H9 (cell line): Measurements from ENCODE around the gene SLC2A3. TPM values are rescaled to one million over a fixed set of nuclear protein-coding genes. Genes with fewer than 3 reads are reported as not detected.

Experiments
- DNase-seq: peaks from one replicate; pipeline ENCODE4 v3.0.0-alpha.2; 2017
- H2AFZ ChIP-seq: one replicate; pipeline ENCODE4 v1.6.1; 2013; ENCODE audit warnings: mild to moderate bottlenecking, low read length, control low read depth, moderate library complexity
- H2AK5ac ChIP-seq: 2 replicates; pipeline ENCODE4 v1.6.1; 2013; ENCODE audit warnings: low read length, control low read depth, mixed read lengths; ENCODE audit not compliant: insufficient read length
- H2BK120ac ChIP-seq: one replicate; pipeline ENCODE4 v1.6.1; 2013; ENCODE audit warnings: low read depth, mild to moderate bottlenecking, low read length, control low read depth, inconsistent platforms; ENCODE audit not compliant: poor library complexity, severe bottlenecking
- H2BK12ac ChIP-seq: 2 replicates; pipeline ENCODE4 v1.6.1; 2013; ENCODE audit warnings: low read length, control low read depth, mixed read lengths, low read depth; ENCODE audit not compliant: insufficient read length
- H2BK15ac ChIP-seq: 2 replicates; pipeline ENCODE4 v1.6.1; 2013; ENCODE audit warnings: low read depth, low read length, control low read depth
- H2BK20ac ChIP-seq: one replicate; pipeline ENCODE4 v1.6.1; 2013; ENCODE audit warnings: low read depth, mild to moderate bottlenecking, low read length, control low read depth, inconsistent platforms; ENCODE audit not compliant: poor library complexity, severe bottlenecking
- H2BK5ac ChIP-seq: 2 replicates; pipeline ENCODE4 v1.6.1; 2013; ENCODE audit warnings: low read length, control low read depth, mixed read lengths; ENCODE audit not compliant: insufficient read length
- H3K14ac ChIP-seq: 2 replicates; pipeline ENCODE4 v1.6.1; 2013; ENCODE audit warnings: low read length, control low read depth; ENCODE audit not compliant: insufficient read depth
- H3K18ac ChIP-seq: 2 replicates; pipeline ENCODE4 v1.6.1; 2013; ENCODE audit warnings: low read depth, mild to moderate bottlenecking, mixed read lengths, low read length, control low read depth; ENCODE audit not compliant: insufficient read length
- H3K23ac ChIP-seq: 2 replicates; pipeline ENCODE4 v1.6.1; 2013; ENCODE audit warnings: low read length, control low read depth, mixed read lengths, low read depth; ENCODE audit not compliant: insufficient read length
- H3K23me2 ChIP-seq: 2 replicates; pipeline ENCODE4 v1.6.1; 2013; ENCODE audit warnings: low read depth, mild to moderate bottlenecking, mixed read lengths, low read length, control low read depth; ENCODE audit not compliant: insufficient read length, poor library complexity, severe bottlenecking
- H3K27ac ChIP-seq: 2 replicates; pipeline ENCODE4 v1.5.1; 2013; ENCODE audit warnings: low read length, control low read depth, mixed read lengths, low read depth; ENCODE audit not compliant: insufficient read length
- H3K27me3 ChIP-seq: 2 replicates; pipeline ENCODE4 v1.6.1; 2013; ENCODE audit warnings: low read length, control low read depth, inconsistent platforms; ENCODE audit not compliant: insufficient read depth
- H3K4ac ChIP-seq: 2 replicates; pipeline ENCODE4 v1.6.1; 2013; ENCODE audit warnings: low read depth, mild to moderate bottlenecking, control low read depth, inconsistent platforms, low read length, moderate library complexity
- H3K4me1 ChIP-seq: 2 replicates; pipeline ENCODE4 v1.6.1; 2013; ENCODE audit warnings: low read length, control low read depth, inconsistent platforms; ENCODE audit not compliant: insufficient read depth
- H3K4me2 ChIP-seq: 2 replicates; pipeline ENCODE4 v1.6.1; 2013; ENCODE audit warnings: low read length, control low read depth, mixed read lengths; ENCODE audit not compliant: insufficient read length, insufficient read depth
- H3K56ac ChIP-seq: 2 replicates; pipeline ENCODE4 v1.6.1; 2013; ENCODE audit warnings: low read depth, mild to moderate bottlenecking, mixed read lengths, low read length, control low read depth; ENCODE audit not compliant: insufficient read length
- H3K79me1 ChIP-seq: 2 replicates; pipeline ENCODE4 v1.6.1; 2013; ENCODE audit warnings: low read depth, mild to moderate bottlenecking, moderate library complexity, low read length, control low read depth, inconsistent platforms; ENCODE audit not compliant: insufficient read depth, poor library complexity, severe bottlenecking
- H3K79me2 ChIP-seq: 2 replicates; pipeline ENCODE4 v1.6.1; 2013; ENCODE audit warnings: low read length, control low read depth, inconsistent platforms; ENCODE audit not compliant: insufficient read depth
- H3K9ac ChIP-seq: 2 replicates; pipeline ENCODE4 v1.6.1; 2013; ENCODE audit warnings: low read length, control low read depth, mixed read lengths; ENCODE audit not compliant: insufficient read length; ENCODE audit errors: extremely low read depth
- H3K9me3 ChIP-seq: one replicate; pipeline ENCODE4 v1.6.1; 2013; ENCODE audit warnings: low read depth, low read length, inconsistent platforms; ENCODE audit not compliant: control insufficient read depth
- H3T11ph ChIP-seq: one replicate; pipeline ENCODE4 v1.6.1; 2013; ENCODE audit warnings: mild to moderate bottlenecking, low read length, control low read depth, inconsistent platforms
- H4K20me1 ChIP-seq: one replicate; pipeline ENCODE4 v1.6.1; 2013; ENCODE audit not compliant: control insufficient read depth, insufficient read length, insufficient read depth
- H4K5ac ChIP-seq: 2 replicates; pipeline ENCODE4 v1.6.1; 2013; ENCODE audit warnings: low read depth, mild to moderate bottlenecking, mixed read lengths, low read length, control low read depth; ENCODE audit not compliant: insufficient read length
- H4K8ac ChIP-seq: replicated peaks from 2 replicates; pipeline ENCODE4 v1.6.1; 2013; ENCODE audit warnings: low read length, control low read depth, mixed read lengths, low read depth; ENCODE audit not compliant: insufficient read length
- H4K91ac ChIP-seq: 2 replicates; pipeline ENCODE4 v1.6.1; 2013; ENCODE audit warnings: low read depth, mild to moderate bottlenecking, moderate library complexity, mixed read lengths, low read length, control low read depth; ENCODE audit not compliant: insufficient read length
- H3K27ac Mint-ChIP-seq, 3 experiments: 2 replicates in 2 of 3; 3 replicates in 1 of 3; pipeline ENCODE4 v1.8.0; 2020 to 2021; ENCODE audit warnings: mixed read lengths in 3 of 3, mild to moderate bottlenecking in 1 of 3, moderate library complexity in 1 of 3
- H3K27me3 Mint-ChIP-seq: 2 replicates; pipeline ENCODE4 v1.8.0; 2021; ENCODE audit warnings: low read depth, mild to moderate bottlenecking, moderate library complexity, mixed read lengths
- H3K36me3 Mint-ChIP-seq, 3 experiments: 2 replicates in 2 of 3; 3 replicates in 1 of 3; pipeline ENCODE4 v1.8.0; 2020 to 2021; ENCODE audit warnings: low read depth in 3 of 3, mixed read lengths in 3 of 3; ENCODE audit not compliant: insufficient read depth in 1 of 3
- H3K4me1 Mint-ChIP-seq, 2 experiments: 2 replicates each; pipeline ENCODE4 v1.8.0; 2020; ENCODE audit warnings: mixed read lengths in 2 of 2
- H3K4me3 Mint-ChIP-seq, 2 experiments: 2 replicates in 1 of 2; 3 replicates in 1 of 2; pipeline ENCODE4 v1.8.0; 2020 to 2021; ENCODE audit warnings: mild to moderate bottlenecking in 2 of 2, mixed read lengths in 2 of 2, moderate library complexity in 1 of 2
- H3K9me3 Mint-ChIP-seq, 2 experiments: 2 replicates in 1 of 2; 3 replicates in 1 of 2; pipeline ENCODE4 v1.8.0; 2020; ENCODE audit warnings: mild to moderate bottlenecking in 2 of 2, mixed read lengths in 2 of 2, moderate library complexity in 1 of 2
- CTCF ChIP-seq: fragments of 200-600 bp; sonication (generic); conservative IDR thresholded peaks from 3 replicates; pipeline ENCODE4 v1.8.0; 2021; ENCODE audit warnings: antibody characterized with exemption, mild to moderate bottlenecking
- WGBS: extraction: QIAGEN DNeasy Blood & Tissue Kit; methylation state at CpG from one replicate; pipeline ENCODE4 v1.1.7; 2013; ENCODE audit warnings: missing lambda C conversion rate, low lambda C conversion rate, mixed read lengths; ENCODE audit not compliant: insufficient read length; ENCODE audit errors: extremely low coverage; 5-methylcytosine and 5-hydroxymethylcytosine counted together
- total RNA-seq: library from RNA; stranded (reverse); gene quantifications from 2 replicates; pipeline ENCODE4 v1.2.1, GENCODE V29; 2021

The SLC2A3 gene
- total RNA-seq, 1 experiment from 2014 or later = 569 TPM

- DNase-seq = no peak
- no peaks in the 10 kb centered on the region for H3K27me3 ChIP-seq
- no peak overlapping the region for H2AFZ ChIP-seq
- H2BK20ac ChIP-seq = no peak overlapping the region
- no peak overlapping the region for H3K56ac ChIP-seq
- Mint-ChIP-seq H3K27ac (peak overlapping the region; percentile 91 to 94 (median 91); a peak in 5 of 7 replicates), H3K4me3 (no peak overlapping the region), H3K36me3 (peaks cover 30 to 56% (median 49%) of the 10 kb centered on the region in 3 experiments; a peak in 6 of 7 replicates), H3K4me1 (peaks cover 26 to 27% of the 10 kb centered on the region in 2 experiments), H3K27me3 (no peaks in the 10 kb centered on the region; the same call in none of the 2 replicates), H3K9me3 (no peaks in the 10 kb centered on the region)
- no peak overlapping the region for H4K91ac ChIP-seq
- H3T11ph ChIP-seq = no peak overlapping the region
- H3K27ac ChIP-seq = no peak overlapping the region
- no peak overlapping the region for H2BK120ac ChIP-seq
- no peak overlapping the region for H3K4me2 ChIP-seq
- no peak overlapping the region for H4K5ac ChIP-seq
- no peaks in the 10 kb centered on the region for H4K20me1 ChIP-seq
- TF ChIP-seq CTCF = no peak
- no peak overlapping the region for H3K9ac ChIP-seq
- H3K79me1 ChIP-seq = peaks cover 2% of the 10 kb centered on the region
- H3K23me2 ChIP-seq = no peaks in the 10 kb centered on the region
- no peaks in the 10 kb centered on the region for H3K79me2 ChIP-seq
- no peak overlapping the region for H2BK15ac ChIP-seq
- WGBS = no CpG with 5 or more reads among the region's 19 CpGs
- no peak overlapping the region for H2AK5ac ChIP-seq
- H3K9me3 ChIP-seq = no peaks in the 10 kb centered on the region
- no peak overlapping the region for H2BK5ac ChIP-seq
- H3K23ac ChIP-seq = no peak overlapping the region
- no peak overlapping the region for H3K14ac ChIP-seq
- no peak overlapping the region for H2BK12ac ChIP-seq
- H4K8ac ChIP-seq = no peak overlapping the region
- H3K18ac ChIP-seq = no peak overlapping the region
- peaks cover 4% of the 10 kb centered on the region; the same call in 1 of the 2 replicates for H3K4me1 ChIP-seq
- no peak overlapping the region for H3K4ac ChIP-seq
Observed at GRCh38 chr12:7917392-7918267, 18.4 kb downstream of the SLC2A3 start.
